OCI-LY7 (cell line): ENCODE data around the gene GBF1.

Experiments used
- EZH2phosphoT487 ChIP-seq: fragments of 200-600 bp; sonication (generic); IDR thresholded peaks from 2 replicates; pipeline ENCODE4 v1.6.1; 2018; ENCODE audit warnings: low read depth, borderline replicate concordance, mild to moderate bottlenecking, mixed run types, antibody characterized with exemption, low read length, moderate library complexity, mixed read lengths
- TF ChIP-seq, protein P1 (sequence below): fragments of 200-600 bp; sonication (generic); conservative IDR thresholded peaks from 2 replicates; pipeline ENCODE4 v1.5.1; 2014; ENCODE audit warnings: mild to moderate bottlenecking, antibody characterized with exemption, low read length, moderate library complexity, mixed read lengths

GRCh38 chr10:102314801-102315200, 69.5 kb downstream of the GBF1 start:
- TF ChIP-seq, protein P1, sequence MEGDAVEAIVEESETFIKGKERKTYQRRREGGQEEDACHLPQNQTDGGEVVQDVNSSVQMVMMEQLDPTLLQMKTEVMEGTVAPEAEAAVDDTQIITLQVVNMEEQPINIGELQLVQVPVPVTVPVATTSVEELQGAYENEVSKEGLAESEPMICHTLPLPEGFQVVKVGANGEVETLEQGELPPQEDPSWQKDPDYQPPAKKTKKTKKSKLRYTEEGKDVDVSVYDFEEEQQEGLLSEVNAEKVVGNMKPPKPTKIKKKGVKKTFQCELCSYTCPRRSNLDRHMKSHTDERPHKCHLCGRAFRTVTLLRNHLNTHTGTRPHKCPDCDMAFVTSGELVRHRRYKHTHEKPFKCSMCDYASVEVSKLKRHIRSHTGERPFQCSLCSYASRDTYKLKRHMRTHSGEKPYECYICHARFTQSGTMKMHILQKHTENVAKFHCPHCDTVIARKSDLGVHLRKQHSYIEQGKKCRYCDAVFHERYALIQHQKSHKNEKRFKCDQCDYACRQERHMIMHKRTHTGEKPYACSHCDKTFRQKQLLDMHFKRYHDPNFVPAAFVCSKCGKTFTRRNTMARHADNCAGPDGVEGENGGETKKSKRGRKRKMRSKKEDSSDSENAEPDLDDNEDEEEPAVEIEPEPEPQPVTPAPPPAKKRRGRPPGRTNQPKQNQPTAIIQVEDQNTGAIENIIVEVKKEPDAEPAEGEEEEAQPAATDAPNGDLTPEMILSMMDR, result no peak
- TF ChIP-seq EZH2phosphoT487, result no peak
